ENCODE measurements around the gene KDM1B. TPM values are rescaled to one million over a fixed set of nuclear protein-coding genes. Genes with fewer than 3 reads are reported as not detected.

KDM1B gene
- total RNA-seq, 4 donors from 2014 or later, result 46.2 to 89.5 (median 70.8) TPM

DNA sequence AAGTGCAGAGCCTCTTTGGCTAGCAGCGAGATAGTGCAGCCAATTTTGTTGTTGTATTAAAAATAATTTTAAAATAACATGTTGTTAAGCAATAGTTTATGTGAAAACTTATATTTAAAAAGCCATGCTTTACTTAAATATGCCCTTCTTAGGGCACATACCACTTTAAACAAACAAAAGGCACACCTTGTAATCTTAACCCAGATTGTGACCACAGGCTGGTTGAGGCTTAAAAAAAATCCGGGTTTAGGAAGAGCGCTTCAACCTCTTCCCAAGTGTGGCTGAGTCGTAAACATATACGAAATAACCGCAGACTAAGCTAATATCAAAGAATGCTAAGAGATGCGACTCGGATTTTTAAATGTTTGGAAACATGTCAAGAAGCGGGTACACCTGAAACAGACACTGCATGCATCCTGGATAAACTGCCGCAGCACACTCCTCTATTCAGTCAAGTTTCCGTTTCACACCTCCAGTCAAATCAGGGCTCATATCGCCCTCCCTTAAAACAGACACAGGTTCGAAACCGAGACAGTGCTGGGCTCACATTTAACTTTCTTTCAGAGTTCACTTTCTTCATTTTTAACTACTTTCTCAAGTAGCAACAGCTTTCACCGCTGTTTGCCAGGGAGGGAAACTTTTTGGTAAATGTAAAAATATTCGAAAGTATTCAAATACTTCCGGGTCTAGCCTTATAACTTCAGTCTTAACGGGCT lies 107.6 kb downstream of the KDM1B start:
- Histone ChIP-seq H3K27me3 (no peaks in the 10 kb centered on the region), H3K4me1 (peaks cover 26 to 29% of the 10 kb centered on the region in 2 donors), H3K4me3 (replicated peaks in 1 of 3) (peak overlapping the region in 2 of 3 donors; percentile 61 to 71), H3K36me3 (peaks cover under 1% of the 10 kb centered on the region in 2 donors), H3K9me3 (no peaks in the 10 kb centered on the region), H3K27ac (peak overlapping the region; percentile 93 to 98 (median 98))
- WGBS, 2 donors, result 5 to 6% methylated on average over 18 of the region's 18 CpGs
- DNase-seq, result peak in 1 of 2 donors; percentile 6
- TF ChIP-seq, protein P1, sequence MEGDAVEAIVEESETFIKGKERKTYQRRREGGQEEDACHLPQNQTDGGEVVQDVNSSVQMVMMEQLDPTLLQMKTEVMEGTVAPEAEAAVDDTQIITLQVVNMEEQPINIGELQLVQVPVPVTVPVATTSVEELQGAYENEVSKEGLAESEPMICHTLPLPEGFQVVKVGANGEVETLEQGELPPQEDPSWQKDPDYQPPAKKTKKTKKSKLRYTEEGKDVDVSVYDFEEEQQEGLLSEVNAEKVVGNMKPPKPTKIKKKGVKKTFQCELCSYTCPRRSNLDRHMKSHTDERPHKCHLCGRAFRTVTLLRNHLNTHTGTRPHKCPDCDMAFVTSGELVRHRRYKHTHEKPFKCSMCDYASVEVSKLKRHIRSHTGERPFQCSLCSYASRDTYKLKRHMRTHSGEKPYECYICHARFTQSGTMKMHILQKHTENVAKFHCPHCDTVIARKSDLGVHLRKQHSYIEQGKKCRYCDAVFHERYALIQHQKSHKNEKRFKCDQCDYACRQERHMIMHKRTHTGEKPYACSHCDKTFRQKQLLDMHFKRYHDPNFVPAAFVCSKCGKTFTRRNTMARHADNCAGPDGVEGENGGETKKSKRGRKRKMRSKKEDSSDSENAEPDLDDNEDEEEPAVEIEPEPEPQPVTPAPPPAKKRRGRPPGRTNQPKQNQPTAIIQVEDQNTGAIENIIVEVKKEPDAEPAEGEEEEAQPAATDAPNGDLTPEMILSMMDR (IDR thresholded peaks at IDR 0.05), result no peak
- no peak for TF ChIP-seq POLR2A (IDR thresholded peaks at IDR 0.05)
- intact Hi-C loops (cut with DNase I), result no loop called here

DNA sequence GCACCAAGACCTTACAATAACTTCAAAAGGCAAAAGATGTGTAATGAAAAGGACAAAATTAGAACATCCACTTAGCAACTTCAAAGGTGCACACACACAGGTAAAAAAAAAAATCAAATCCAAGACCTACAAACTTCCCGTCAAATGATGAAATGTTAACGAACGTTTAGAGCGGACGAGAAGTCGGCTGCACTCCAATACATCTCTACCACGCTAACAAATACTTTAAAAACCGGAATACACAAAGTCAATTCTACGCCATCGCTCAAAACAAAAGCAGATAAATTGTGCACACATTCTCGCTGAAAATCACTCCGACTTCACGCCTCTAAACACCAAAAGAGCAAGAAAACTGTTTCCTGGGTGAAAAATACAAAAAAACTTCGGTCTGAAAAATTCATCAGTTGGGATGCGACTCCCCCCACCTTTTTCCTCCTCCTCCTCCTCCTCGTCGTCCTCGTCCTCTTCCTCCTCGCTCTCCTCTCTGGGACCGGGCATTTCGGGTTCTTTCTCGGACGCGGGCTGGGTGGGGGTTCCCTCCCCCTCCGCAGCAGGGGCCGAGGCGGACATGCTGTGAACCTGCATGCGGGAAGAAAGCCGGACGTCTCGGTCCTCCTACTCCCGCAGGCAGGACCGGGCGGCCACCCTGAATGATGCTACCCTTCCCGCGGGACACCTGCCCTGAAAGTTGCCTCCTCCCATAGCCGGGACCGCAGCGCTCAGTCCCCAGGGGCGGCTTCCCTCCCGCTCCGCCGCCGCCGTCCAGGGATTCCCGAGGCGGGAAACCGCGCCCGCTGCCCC lies 108.4 kb downstream of the KDM1B start:
- H3K27ac ChIP-seq, result peak overlapping the region; percentile 93 to 98 (median 98)
- H3K27me3 ChIP-seq, result no peaks in the 10 kb centered on the region
- TF ChIP-seq, protein P1 (IDR thresholded peaks at IDR 0.05), result no peak
- intact Hi-C loops (cut with DNase I), result no loop called here
- peak overlapping the region; percentile 61 to 71 (median 68) for H3K4me3 ChIP-seq (replicated peaks in 1 of 3)
- DNase-seq, result peak; percentile 8 to 23
- H3K36me3 ChIP-seq, result no peaks in the 10 kb centered on the region
- whole genome bisulfite sequencing, 2 donors, result 0 to 1% methylated on average over 25 to 44 of the region's 50 CpGs
- peaks cover 26 to 29% of the 10 kb centered on the region in 2 donors for H3K4me1 ChIP-seq
- no peaks in the 10 kb centered on the region for H3K9me3 ChIP-seq

DNA sequence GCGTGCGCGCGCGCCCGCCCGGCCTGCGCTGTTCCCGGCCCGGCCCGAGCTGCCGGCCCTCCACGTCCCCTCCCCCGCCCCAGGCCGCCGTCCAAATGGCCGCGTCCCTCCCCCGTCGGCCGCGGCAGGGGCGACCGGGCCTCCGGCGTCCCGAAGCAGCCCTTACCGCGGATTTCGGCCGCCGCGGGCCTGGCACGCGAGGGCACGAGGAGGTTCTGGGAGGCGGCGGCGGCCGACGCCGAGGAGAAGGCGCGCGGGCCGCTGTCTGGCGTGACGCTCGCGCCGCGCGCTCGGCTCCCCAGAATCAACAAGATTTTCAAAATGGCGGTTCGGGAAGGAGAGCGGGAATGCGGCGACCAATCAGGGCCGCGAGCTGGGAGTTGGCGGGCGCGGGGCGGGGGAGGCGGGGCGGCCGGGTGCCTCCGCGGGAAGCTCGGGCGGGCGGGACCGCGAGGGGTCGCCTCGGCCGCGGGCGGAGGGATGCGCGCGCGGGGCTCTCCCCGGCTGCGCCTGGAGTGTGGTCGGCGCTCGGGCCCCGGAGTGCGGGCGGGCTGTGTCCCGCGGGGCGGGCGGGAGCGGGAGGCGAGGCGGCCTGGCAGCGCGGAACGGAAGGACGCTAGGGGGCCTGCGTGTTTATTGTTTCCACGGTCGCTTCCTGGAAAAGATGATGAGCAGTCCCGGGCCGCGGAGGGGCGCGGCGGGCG lies 109.1 kb downstream of the KDM1B start, which contains the start of gene DEK:
Gene DEK (minus strand): TSS at position 312 of the 704 bp plus-strand sequence. CDS start 543 bp downstream, outside the sequence.
- WGBS, 2 donors, result 0% methylated on average over 1 to 14 of the region's 113 CpGs
- H3K36me3 ChIP-seq, result no peaks in the 10 kb centered on the region
- TF ChIP-seq, protein P1 (IDR thresholded peaks at IDR 0.05), result peak in 4 of 6 experiments; percentile 26 to 60 (median 48)
- TF ChIP-seq POLR2A (IDR thresholded peaks at IDR 0.05), result peak in 1 of 2 donors; percentile 82
- H3K4me1 ChIP-seq, result peaks cover 26 to 29% of the 10 kb centered on the region in 2 donors
- peak; percentile 87 to 88 for DNase-seq
- peak within 1 kb of the TSS; percentile 93 to 98 (median 98) for H3K27ac ChIP-seq
- intact Hi-C loops (cut with DNase I), result no loop called here
- H3K4me3 ChIP-seq (replicated peaks in 1 of 3), result peak within 1 kb of the TSS; percentile 61 to 71 (median 68)
- no peaks in the 10 kb centered on the region for H3K9me3 ChIP-seq
- no peaks in the 10 kb centered on the region for H3K27me3 ChIP-seq

DNA sequence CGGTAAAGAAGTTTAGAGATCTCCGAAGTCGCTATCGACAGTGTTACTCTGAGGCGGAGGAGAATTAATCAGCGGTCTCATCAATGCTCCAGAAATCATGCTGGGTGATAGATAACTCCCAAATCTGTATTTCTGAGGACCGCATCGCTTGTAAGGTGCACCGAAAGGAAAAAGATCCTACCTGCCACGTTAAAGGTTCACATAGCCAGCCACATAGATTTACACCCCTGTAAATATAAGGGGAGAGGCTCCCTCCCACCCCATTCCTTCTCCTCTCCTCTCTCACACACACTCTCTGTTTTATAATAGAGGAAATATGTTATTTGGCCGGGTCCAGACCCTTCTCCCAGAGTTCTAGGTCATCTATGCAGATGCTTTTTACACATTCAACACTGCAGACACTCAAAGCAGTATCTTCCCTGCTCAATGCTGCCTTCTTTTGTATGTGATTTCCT lies 109.7 kb downstream of the KDM1B start:
- DNase-seq, result no peak

More for the DNA sequence above, 109.7 kb downstream of the KDM1B start:
- H3K4me3 ChIP-seq (replicated peaks in 1 of 3), result peak overlapping the region in 2 of 3 donors; percentile 28 to 71
- no peaks in the 10 kb centered on the region for H3K9me3 ChIP-seq
- H3K27ac ChIP-seq, result peak overlapping the region; percentile 93 to 98 (median 98)
- 4 to 13% methylated on average over 10 to 11 of the region's 11 CpGs for WGBS, 2 donors
- no peaks in the 10 kb centered on the region for H3K36me3 ChIP-seq
- TF ChIP-seq, protein P1 (IDR thresholded peaks at IDR 0.05), result no peak
- TF ChIP-seq POLR2A (IDR thresholded peaks at IDR 0.05), result no peak
- intact Hi-C loops (cut with DNase I), result no loop called here
- peaks cover 21 to 29% of the 10 kb centered on the region in 2 donors for H3K4me1 ChIP-seq
- H3K27me3 ChIP-seq, result no peaks in the 10 kb centered on the region

Measured in thyroid gland (tissue), 4 donors.